Neural cell (in vitro differentiated cells): ENCODE results near the gene UBALD1. TPM values are rescaled to one million over a fixed set of nuclear protein-coding genes. Genes with fewer than 3 reads are reported as not detected.
"Not testable (repeated sequence)": the region's sequence is repeated elsewhere in the genome, so short reads cannot be mapped to it uniquely, and the experiment has no call there.

Experiments used
- H2AFZ ChIP-seq: fragments of 200-600, 300-800 bp; sonication (generic), shearing (Covaris generic); 2 replicates; pipeline ENCODE4 v1.6.0; 2014; ENCODE audit warnings: low read depth, mild to moderate bottlenecking, antibody characterized with exemption, low read length, moderate library complexity
- H3F3A ChIP-seq: fragments of 200-600 bp; shearing (Covaris generic); 2 replicates; pipeline ENCODE4 v1.6.1; 2016; ENCODE audit warnings: mild to moderate bottlenecking, moderate library complexity, mixed read lengths, antibody characterized with exemption, low read length; ENCODE audit not compliant: insufficient read depth, poor library complexity, severe bottlenecking
- H3K27ac ChIP-seq: fragments of 200-600, 300-800 bp; sonication (generic), shearing (Covaris generic); 2 replicates; pipeline ENCODE4 v1.5.1; 2014; ENCODE audit warnings: mild to moderate bottlenecking, low read length, moderate library complexity
- H3K27me3 ChIP-seq: fragments of 300-800, 200-600 bp; sonication (generic), shearing (Covaris generic); 2 replicates; pipeline ENCODE4 v1.6.0; 2014; ENCODE audit warnings: mild to moderate bottlenecking, low read depth, low read length, moderate library complexity; ENCODE audit not compliant: insufficient read depth
- H3K36me3 ChIP-seq: fragments of 300-800, 200-600 bp; sonication (generic), shearing (Covaris generic); 2 replicates; pipeline ENCODE4 v1.5.1; 2014; ENCODE audit warnings: mild to moderate bottlenecking, antibody characterized with exemption, low read length, moderate library complexity; ENCODE audit not compliant: insufficient read depth
- H3K4me2 ChIP-seq: fragments of 300-800, 200-600 bp; sonication (generic), shearing (Covaris generic); 2 replicates; pipeline ENCODE4 v1.6.0; 2014; ENCODE audit warnings: mild to moderate bottlenecking, low read length
- H3K4me3 ChIP-seq: fragments of 300-800, 200-600 bp; sonication (generic), shearing (Covaris generic); 2 replicates; pipeline ENCODE4 v1.5.1; 2014; ENCODE audit warnings: mild to moderate bottlenecking, low read length, moderate library complexity
- H3K79me2 ChIP-seq: fragments of 200-600 bp; shearing (Covaris generic); replicated peaks from 2 replicates; pipeline ENCODE4 v1.6.0; 2014; ENCODE audit warnings: mild to moderate bottlenecking, low read length, moderate library complexity; ENCODE audit not compliant: insufficient read depth
- H3K9ac ChIP-seq: fragments of 300-800, 200-600 bp; sonication (generic), shearing (Covaris generic); 2 replicates; pipeline ENCODE4 v1.6.1; 2016; ENCODE audit warnings: mild to moderate bottlenecking, low read length, mixed read lengths
- H3K9me2 ChIP-seq: fragments of 200-600 bp; shearing (Covaris generic); 2 replicates; pipeline ENCODE4 v1.6.1; 2016; ENCODE audit warnings: mild to moderate bottlenecking, low read length, mixed read lengths; ENCODE audit not compliant: insufficient read depth
- H3K9me3 ChIP-seq: fragments of 200-600, 300-800 bp; sonication (generic), shearing (Covaris generic); 2 replicates; pipeline ENCODE4 v1.6.1; 2016; ENCODE audit warnings: mild to moderate bottlenecking, mixed run types, low read length, moderate library complexity, mixed read lengths
- H4K20me1 ChIP-seq: fragments of 200-600 bp; shearing (Covaris generic); 2 replicates; pipeline ENCODE4 v1.6.1; 2016; ENCODE audit warnings: mild to moderate bottlenecking, mixed run types; ENCODE audit not compliant: insufficient read depth
- CTCF ChIP-seq: fragments of 450-650 bp; IDR thresholded peaks from 2 replicates; pipeline ENCODE4 v1.5.1; 2014; ENCODE audit warnings: antibody characterized with exemption, mild to moderate bottlenecking, moderate library complexity; ENCODE audit not compliant: poor library complexity, severe bottlenecking
- EP300 ChIP-seq: fragments of 450-650 bp; conservative IDR thresholded peaks from 2 replicates; pipeline ENCODE4 v1.6.1; 2014; ENCODE audit warnings: antibody characterized with exemption, mild to moderate bottlenecking, moderate library complexity; ENCODE audit not compliant: poor library complexity, severe bottlenecking
- EZH2 ChIP-seq: fragments of 200-600, 300-800 bp; shearing (Covaris generic), sonication (generic); IDR thresholded peaks from 2 replicates; pipeline ENCODE4 v1.6.1; 2014; ENCODE audit warnings: antibody characterized with exemption, low read length, borderline replicate concordance, mild to moderate bottlenecking; ENCODE audit not compliant: insufficient read depth, poor library complexity, severe bottlenecking
- MXI1 ChIP-seq: fragments of 450-650 bp; conservative IDR thresholded peaks from 2 replicates; pipeline ENCODE4 v1.6.1; 2014; ENCODE audit warnings: antibody characterized with exemption, mild to moderate bottlenecking; ENCODE audit not compliant: poor library complexity, severe bottlenecking
- POLR2AphosphoS5 ChIP-seq: IDR thresholded peaks from 2 replicates; pipeline ENCODE4 v1.6.1; 2012
- RAD21 ChIP-seq: fragments of 450-650 bp; conservative IDR thresholded peaks from 2 replicates; pipeline ENCODE4 v1.6.1; 2014; ENCODE audit warnings: antibody characterized with exemption, mild to moderate bottlenecking, moderate library complexity
- REST ChIP-seq: IDR thresholded peaks from 2 replicates; pipeline ENCODE4 v1.6.1; 2012; ENCODE audit warnings: borderline replicate concordance
- SMC3 ChIP-seq: fragments of 450-650 bp; conservative IDR thresholded peaks from 2 replicates; pipeline ENCODE4 v1.6.1; 2014; ENCODE audit warnings: antibody characterized with exemption, mild to moderate bottlenecking, moderate library complexity; ENCODE audit not compliant: poor library complexity
- TAF1 ChIP-seq: IDR thresholded peaks from 2 replicates; pipeline ENCODE4 v1.6.1; 2012; ENCODE audit warnings: low read depth
- polyA plus RNA-seq: library from polyadenylated mRNA; depleted of rRNA; stranded (reverse); fragments of >200 nt; gene quantifications from 2 replicates; pipeline ENCODE4 v1.2.3, GENCODE V29; 2014

The UBALD1 gene
- polyA plus RNA-seq, 1 donor from 2014 or later, result 3.3 TPM

GRCh38 chr16:4651827-4652226, 37.1 kb upstream of the UBALD1 start:
- no peak overlapping the region for H3K4me3 ChIP-seq
- H3K27ac ChIP-seq, result no peak overlapping the region
- no peak overlapping the region for H3K9ac ChIP-seq
- H3F3A ChIP-seq, result no peaks in the 10 kb centered on the region
- H3K27me3 ChIP-seq, result no peaks in the 10 kb centered on the region
- H3K36me3 ChIP-seq, result peaks cover 9% of the 10 kb centered on the region
- no peaks in the 10 kb centered on the region for H4K20me1 ChIP-seq
- H3K9me2 ChIP-seq, result no peaks in the 10 kb centered on the region
- TF ChIP-seq RAD21, result no peak
- TF ChIP-seq TAF1, result no peak
- no peaks in the 10 kb centered on the region for H3K9me3 ChIP-seq
- H3K4me2 ChIP-seq, result no peak overlapping the region
- H3K79me2 ChIP-seq, result peaks cover 10% of the 10 kb centered on the region
- H2AFZ ChIP-seq, result no peak overlapping the region

- not testable (repeated sequence) for H3K9me2 ChIP-seq, H3K9me3 ChIP-seq, H3K9ac ChIP-seq, H3F3A ChIP-seq, H3K4me2 ChIP-seq, H4K20me1 ChIP-seq, H3K27ac ChIP-seq, H3K4me3 ChIP-seq, H2AFZ ChIP-seq, H3K27me3 ChIP-seq
- Histone ChIP-seq H3K79me2 (peaks cover 13% of the 10 kb centered on the region), H3K36me3 (peaks cover 11% of the 10 kb centered on the region)
- TF ChIP-seq CTCF, result peak; percentile 49
Measured at GRCh38 chr16:4650443-4651074, 35.9 kb upstream of the UBALD1 start.

- TF ChIP-seq RAD21 (no peak), MXI1 (no peak)
- no peak overlapping the region for H3K4me3 ChIP-seq
- H3K9ac ChIP-seq, result no peak overlapping the region
- no peaks in the 10 kb centered on the region for H3K9me3 ChIP-seq
- no peak overlapping the region for H3K27ac ChIP-seq
- no peak overlapping the region for H2AFZ ChIP-seq
- no peaks in the 10 kb centered on the region for H3K9me2 ChIP-seq
- no peaks in the 10 kb centered on the region for H3F3A ChIP-seq
- peaks cover 18% of the 10 kb centered on the region for H3K79me2 ChIP-seq
- H3K36me3 ChIP-seq, result peaks cover 11% of the 10 kb centered on the region
- H4K20me1 ChIP-seq, result no peaks in the 10 kb centered on the region
- no peaks in the 10 kb centered on the region for H3K27me3 ChIP-seq
- H3K4me2 ChIP-seq, result no peak overlapping the region
Measured at GRCh38 chr16:4649744-4650442, 35.2 kb upstream of the UBALD1 start.

- Histone ChIP-seq H4K20me1 (no peaks in the 10 kb centered on the region), H3K36me3 (peaks cover 11% of the 10 kb centered on the region), H3F3A (no peaks in the 10 kb centered on the region), H3K4me2 (no peak overlapping the region), H3K27me3 (no peaks in the 10 kb centered on the region), H2AFZ (no peak overlapping the region), H3K4me3 (no peak overlapping the region), H3K79me2 (peaks cover 20% of the 10 kb centered on the region), H3K9me2 (no peaks in the 10 kb centered on the region), H3K27ac (no peak overlapping the region), H3K9me3 (no peaks in the 10 kb centered on the region), H3K9ac (no peak overlapping the region)
- TF ChIP-seq EZH2 (no peak), REST (no peak), CTCF (no peak), POLR2AphosphoS5 (no peak), MXI1 (no peak), EP300 (no peak), TAF1 (no peak), SMC3 (no peak), RAD21 (no peak)
Measured at GRCh38 chr16:4648917-4649316, 34.2 kb upstream of the UBALD1 start.
